Measurements from ENCODE around the gene SIL1. TPM values are rescaled to one million over a fixed set of nuclear protein-coding genes. Genes with fewer than 3 reads are reported as not detected.
"Not testable (repeated sequence)": the region's sequence is repeated elsewhere in the genome, so short reads cannot be mapped to it uniquely, and the experiment has no call there.

Gene SIL1
- total RNA-seq, 3 donors from 2014 or later (not counting 1 experiment from before 2014, with no cell fraction given): 16.9 to 22.5 (median 22.4) TPM

- Mint-ChIP-seq H3K27me3 (ENCODE audit: low read depth in 2 of 2) (no peaks in the 10 kb centered on the region), H3K9me3 (no peaks in the 10 kb centered on the region), H3K4me1 (no peaks in the 10 kb centered on the region), H3K4me3 (no peak overlapping the region), H3K36me3 (no peaks in the 10 kb centered on the region), H3K27ac (no peak overlapping the region)
- no peak overlapping the region for H3K4me3 ChIP-seq (ENCODE audit: low read length)
- WGBS (ENCODE audit: insufficient coverage): 80% methylated on average over 3 of the region's 3 CpGs
- no peak overlapping the region for H3K27ac ChIP-seq (ENCODE audit: low read length)
- no peak for DNase-seq
- ATAC-seq: no peak
- no peaks in the 10 kb centered on the region for H3K9me3 ChIP-seq (ENCODE audit: control insufficient read depth, insufficient read depth, low read length)
- peaks cover 3% of the 10 kb centered on the region for H3K36me3 ChIP-seq (ENCODE audit: control insufficient read depth, insufficient read depth, low read length)
- H3K4me1 ChIP-seq (ENCODE audit: control insufficient read depth, insufficient read depth, low read length): no peaks in the 10 kb centered on the region
- no peaks in the 10 kb centered on the region for H3K27me3 ChIP-seq (ENCODE audit: control insufficient read depth, insufficient read depth, low read length)
- intact Hi-C loops (cut with micrococcal nuclease): no loop called here
- no peak for TF ChIP-seq CTCF (IDR thresholded peaks at IDR 0.05)
These were observed 182.0 kb downstream of the SIL1 start for GRCh38 chr5:139016186-139016585.

GRCh38 chr5:139014726-139015125 is 183.4 kb downstream of the SIL1 start:
- intact Hi-C loops (cut with micrococcal nuclease): no loop called here

GRCh38 chr5:139012176-139012575 is 186.0 kb downstream of the SIL1 start:
- Mint-ChIP-seq H3K4me1 (no peaks in the 10 kb centered on the region), H3K27me3 (ENCODE audit: low read depth in 2 of 2) (no peaks in the 10 kb centered on the region), H3K36me3 (no peaks in the 10 kb centered on the region), H3K4me3 (peak overlapping the region; percentile 25), H3K27ac (no peak overlapping the region), H3K9me3 (no peaks in the 10 kb centered on the region)
- Histone ChIP-seq H3K4me1 (ENCODE audit: control insufficient read depth, insufficient read depth, low read length) (no peaks in the 10 kb centered on the region), H3K27ac (ENCODE audit: low read length) (no peak overlapping the region), H3K36me3 (ENCODE audit: control insufficient read depth, insufficient read depth, low read length) (peaks cover 2% of the 10 kb centered on the region), H3K9me3 (ENCODE audit: control insufficient read depth, insufficient read depth, low read length) (no peaks in the 10 kb centered on the region), H3K27me3 (ENCODE audit: control insufficient read depth, insufficient read depth, low read length) (no peaks in the 10 kb centered on the region), H3K4me3 (ENCODE audit: low read length) (no peak overlapping the region)
- intact Hi-C loops (cut with micrococcal nuclease): no loop called here
- ATAC-seq (no peak), DNase-seq (no peak)
- 99% methylated on average over 4 of the region's 4 CpGs for WGBS (ENCODE audit: insufficient coverage)
- TF ChIP-seq CTCF (IDR thresholded peaks at IDR 0.05): no peak

More at GRCh38 chr5:139014726-139015125, 183.4 kb downstream of the SIL1 start:
- H3K9me3 Mint-ChIP-seq: no peaks in the 10 kb centered on the region
- H3K27ac Mint-ChIP-seq: no peak overlapping the region
- TF ChIP-seq CTCF (IDR thresholded peaks at IDR 0.05): no peak
- no peak overlapping the region for H3K4me3 Mint-ChIP-seq
- 98% methylated on average over 4 of the region's 4 CpGs for WGBS (ENCODE audit: insufficient coverage)
- DNase-seq (no peak), ATAC-seq (no peak)
- H3K4me1 Mint-ChIP-seq: no peaks in the 10 kb centered on the region
- H3K4me3 ChIP-seq (ENCODE audit: low read length): no peak overlapping the region
- H3K27ac ChIP-seq (ENCODE audit: low read length): no peak overlapping the region
- H3K27me3 ChIP-seq (ENCODE audit: control insufficient read depth, insufficient read depth, low read length): no peaks in the 10 kb centered on the region
- no peaks in the 10 kb centered on the region for H3K4me1 ChIP-seq (ENCODE audit: control insufficient read depth, insufficient read depth, low read length)
- H3K9me3 ChIP-seq (ENCODE audit: control insufficient read depth, insufficient read depth, low read length): no peaks in the 10 kb centered on the region
- no peaks in the 10 kb centered on the region for H3K27me3 Mint-ChIP-seq (ENCODE audit: low read depth in 2 of 2)
- H3K36me3 ChIP-seq (ENCODE audit: control insufficient read depth, insufficient read depth, low read length): peaks cover 3% of the 10 kb centered on the region
- H3K36me3 Mint-ChIP-seq: no peaks in the 10 kb centered on the region

GRCh38 chr5:139011156-139011555 is 187.0 kb downstream of the SIL1 start:
- H3K36me3 Mint-ChIP-seq; H3K36me3 ChIP-seq (ENCODE audit: control insufficient read depth, insufficient read depth, low read length); H3K27me3 Mint-ChIP-seq (ENCODE audit: low read depth in 2 of 2); H3K27ac Mint-ChIP-seq; H3K4me1 Mint-ChIP-seq; H3K4me3 ChIP-seq (ENCODE audit: low read length); ATAC-seq; H3K27me3 ChIP-seq (ENCODE audit: control insufficient read depth, insufficient read depth, low read length); H3K27ac ChIP-seq (ENCODE audit: low read length); H3K9me3 Mint-ChIP-seq; DNase-seq; intact Hi-C loops (cut with micrococcal nuclease); H3K9me3 ChIP-seq (ENCODE audit: control insufficient read depth, insufficient read depth, low read length); H3K4me1 ChIP-seq (ENCODE audit: control insufficient read depth, insufficient read depth, low read length): not testable (repeated sequence)
- peak overlapping the region; percentile 60 for H3K4me3 Mint-ChIP-seq
- 89% methylated on average over 15 of the region's 25 CpGs for WGBS (ENCODE audit: insufficient coverage)

All from natural killer cell (primary cell).